ENCODE results near the gene UCP3. TPM values are rescaled to one million over a fixed set of nuclear protein-coding genes. Genes with fewer than 3 reads are reported as not detected.

Gene UCP3
- total RNA-seq, 4 donors from 2014 or later, result 0.64 to 2.5 (median 1.6) TPM

GRCh38 chr11:74007691-74008372 is 1.1 kb downstream of the UCP3 start:
- Histone ChIP-seq H3K4me1 (no peaks in the 10 kb centered on the region), H3K36me3 (peaks cover 0 to 52% of the 10 kb centered on the region in 2 donors), H3K9me3 (no peaks in the 10 kb centered on the region), H3K27ac (no peak overlapping the region), H3K27me3 (no peaks in the 10 kb centered on the region), H3K4me3 (no peak overlapping the region)
- 72 to 95% methylated on average over 4 to 5 of the region's 6 CpGs for WGBS, 2 donors (ENCODE audit: low coverage in 1 of 2)
- no peak for ATAC-seq
- TF ChIP-seq EP300 (IDR thresholded peaks at IDR 0.05) (no peak), POLR2A (IDR thresholded peaks at IDR 0.05) (no peak), POLR2AphosphoS5 (IDR thresholded peaks at IDR 0.05) (no peak), CTCF (IDR thresholded peaks at IDR 0.05) (no peak)

GRCh38 chr11:74006743-74007304 is 2.1 kb downstream of the UCP3 start:
- ATAC-seq, result no peak
- 70 to 100% methylated on average over 1 to 2 of the region's 7 CpGs for WGBS, 2 donors (ENCODE audit: low coverage in 1 of 2)
- Histone ChIP-seq H3K27me3 (no peaks in the 10 kb centered on the region), H3K27ac (no peak overlapping the region), H3K4me3 (no peak overlapping the region), H3K9me3 (no peaks in the 10 kb centered on the region), H3K4me1 (no peaks in the 10 kb centered on the region), H3K36me3 (peaks cover 0 to 53% of the 10 kb centered on the region in 2 donors)
- TF ChIP-seq EP300 (IDR thresholded peaks at IDR 0.05), result no peak
- no peak for TF ChIP-seq CTCF (IDR thresholded peaks at IDR 0.05)
- no peak for TF ChIP-seq POLR2A (IDR thresholded peaks at IDR 0.05)
- no peak for TF ChIP-seq POLR2AphosphoS5 (IDR thresholded peaks at IDR 0.05)

- H3K4me3 ChIP-seq, result no peak overlapping the region
- no peak for TF ChIP-seq EP300 (IDR thresholded peaks at IDR 0.05)
- TF ChIP-seq CTCF (IDR thresholded peaks at IDR 0.05), result no peak
- no peak for TF ChIP-seq POLR2A (IDR thresholded peaks at IDR 0.05)
- TF ChIP-seq POLR2AphosphoS5 (IDR thresholded peaks at IDR 0.05), result no peak
- no peak for ATAC-seq
- no peaks in the 10 kb centered on the region for H3K27me3 ChIP-seq
- no peaks in the 10 kb centered on the region for H3K4me1 ChIP-seq
- peaks cover 0 to 53% of the 10 kb centered on the region in 2 donors for H3K36me3 ChIP-seq
- 100% methylated on average over 3 to 5 of the region's 29 CpGs for WGBS, 2 donors (ENCODE audit: low coverage in 1 of 2)
- H3K9me3 ChIP-seq, result no peaks in the 10 kb centered on the region
- H3K27ac ChIP-seq, result no peak overlapping the region
Measured at GRCh38 chr11:74005721-74006517, 3.0 kb downstream of the UCP3 start.

DNA sequence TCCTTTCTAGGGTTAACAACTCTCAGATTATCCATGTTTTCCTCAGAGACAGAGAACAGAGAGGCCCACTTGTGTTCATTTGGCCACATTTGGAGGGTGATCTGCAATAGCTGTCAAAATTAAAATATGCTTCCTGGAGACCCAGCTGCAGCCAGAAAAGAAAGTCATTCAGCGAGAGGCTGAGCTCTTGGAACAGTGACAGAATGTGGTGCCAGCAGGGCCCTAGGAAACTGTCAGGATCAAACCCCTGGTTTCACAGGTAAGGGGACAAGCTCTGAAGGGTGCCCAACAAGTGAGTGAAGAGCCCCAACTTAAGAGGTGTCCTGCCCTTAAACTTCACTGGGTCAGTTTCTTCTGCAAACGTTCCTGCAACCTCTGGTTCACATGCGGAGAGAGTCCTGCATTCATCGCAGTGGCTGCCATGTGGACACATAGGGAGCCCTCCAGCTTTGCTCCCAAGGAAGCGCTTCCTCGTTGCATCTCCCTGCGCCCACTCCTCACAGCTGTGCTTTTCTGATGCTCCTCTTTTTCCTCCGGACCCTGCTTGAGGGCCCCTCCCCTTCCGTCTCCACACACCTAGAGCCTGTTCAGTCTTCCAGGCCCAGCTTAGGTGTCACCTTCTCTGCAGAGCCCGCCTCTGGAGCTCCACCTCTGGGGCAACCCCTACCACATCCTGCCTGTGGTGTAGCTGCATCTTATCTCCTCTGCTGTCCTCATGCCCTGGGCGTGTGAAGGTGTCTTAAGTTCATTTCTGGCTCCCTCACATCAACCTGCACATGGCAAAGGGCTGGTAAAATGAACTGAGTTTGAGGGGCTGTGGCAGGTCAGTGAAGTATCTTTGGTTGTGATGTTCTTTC is 3.9 kb downstream of the UCP3 start:
- Histone ChIP-seq H3K9me3 (no peaks in the 10 kb centered on the region), H3K4me1 (no peaks in the 10 kb centered on the region), H3K27me3 (no peaks in the 10 kb centered on the region), H3K4me3 (no peak overlapping the region), H3K36me3 (peaks cover 0 to 63% of the 10 kb centered on the region in 2 donors), H3K27ac (no peak overlapping the region)
- 54 to 62% methylated on average over 6 to 8 of the region's 11 CpGs for WGBS, 2 donors (ENCODE audit: low coverage in 1 of 2)
- TF ChIP-seq POLR2AphosphoS5 (IDR thresholded peaks at IDR 0.05), result no peak
- no peak for TF ChIP-seq EP300 (IDR thresholded peaks at IDR 0.05)
- no peak for TF ChIP-seq POLR2A (IDR thresholded peaks at IDR 0.05)
- TF ChIP-seq CTCF (IDR thresholded peaks at IDR 0.05), result no peak
- ATAC-seq, result no peak
